Pulmonary artery endothelial cell (primary cell): ENCODE results near the gene ETFDH. TPM values are rescaled to one million over a fixed set of nuclear protein-coding genes. Genes with fewer than 3 reads are reported as not detected.
"Not testable (repeated sequence)": the region's sequence is repeated elsewhere in the genome, so short reads cannot be mapped to it uniquely, and the experiment has no call there.

Experiments
- DNase-seq: peaks from one replicate; pipeline ENCODE4 v3.0.0-alpha.2; 2011; ENCODE audit warnings: low read depth, low spot score
- total RNA-seq: library from RNA; depleted of rRNA; stranded (reverse); fragments of >200 nt; gene quantifications from 2 replicates; pipeline ENCODE4 v1.2.3, GENCODE V29; 2014

Gene ETFDH
- 15.9 and 20.3 TPM in 2 replicates for total RNA-seq

DNA sequence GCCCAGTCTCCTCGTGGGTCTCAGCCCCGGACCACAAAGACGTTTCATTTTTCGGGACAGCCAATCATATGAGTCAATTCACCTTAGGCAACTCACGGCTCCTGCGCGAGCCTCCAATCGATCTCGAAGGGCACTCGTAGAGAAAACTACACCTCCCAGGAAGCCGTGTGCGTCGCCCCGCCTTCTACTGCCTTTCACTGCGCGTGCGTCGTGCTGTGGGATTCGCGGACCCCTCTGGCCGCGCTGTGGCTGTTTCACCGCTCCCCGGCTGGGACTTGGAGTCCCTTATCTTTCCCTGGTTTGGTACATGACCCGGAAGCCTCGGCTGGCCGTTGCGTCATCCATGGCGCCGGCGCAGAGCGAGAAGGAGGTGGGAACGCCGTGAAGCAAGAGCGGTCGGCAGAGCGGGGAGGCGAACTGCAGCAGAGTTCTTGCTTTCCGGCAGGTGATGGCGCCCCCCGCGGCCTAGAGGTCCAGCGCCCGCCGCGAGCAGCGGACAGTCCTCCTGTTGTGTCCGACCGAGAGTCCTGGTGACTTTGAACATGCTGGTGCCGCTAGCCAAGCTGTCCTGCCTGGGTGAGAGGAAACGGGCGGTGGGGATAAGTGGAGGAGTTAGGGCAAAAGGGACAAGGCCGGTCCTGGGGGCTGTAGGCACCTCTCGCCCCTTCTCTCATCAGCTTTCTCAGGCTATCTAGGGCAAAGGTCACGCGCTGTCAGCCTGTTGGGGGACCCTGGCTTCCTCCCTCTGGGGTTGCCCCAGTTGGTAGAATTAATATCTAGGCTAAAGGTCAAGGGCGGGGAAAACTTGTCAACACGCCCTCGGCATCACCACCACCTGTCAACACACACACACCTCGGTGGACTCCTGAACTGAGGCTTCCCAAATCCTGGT lies at the start of gene ETFDH:
ETFDH (plus strand) TSS at position 382 of the 892 bp plus-strand sequence; CDS start at position 543, 161 bp downstream.
- DNase-seq = peak; percentile 97

DNA sequence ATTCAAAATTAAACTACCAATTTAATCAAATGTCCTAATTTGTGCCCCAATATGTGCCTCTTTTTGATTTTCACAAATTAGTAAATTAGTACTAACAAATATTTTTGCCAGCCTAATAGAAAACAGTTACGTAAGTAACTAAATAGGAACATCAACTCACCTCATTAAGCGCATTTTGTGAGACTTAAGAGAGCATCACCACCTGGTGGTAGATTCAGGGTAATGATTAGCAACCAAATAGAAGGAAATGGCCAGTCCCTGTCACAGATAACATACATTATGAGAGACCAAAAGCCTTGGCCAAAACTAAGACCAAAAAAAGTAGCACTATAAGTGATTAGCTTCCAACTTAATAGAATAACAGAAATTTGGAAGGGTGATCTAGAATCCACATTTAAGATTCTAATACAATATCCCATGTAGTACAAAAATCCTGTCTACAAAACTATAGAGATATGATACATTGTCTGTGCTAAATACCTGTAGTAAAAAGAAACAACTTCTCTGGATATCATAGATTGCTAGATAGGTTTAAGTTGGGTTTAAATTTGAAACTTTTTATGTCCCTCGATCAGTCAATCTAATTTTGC lies 47.1 kb upstream of the ETFDH start:
- peak; percentile 33 for DNase-seq

DNA sequence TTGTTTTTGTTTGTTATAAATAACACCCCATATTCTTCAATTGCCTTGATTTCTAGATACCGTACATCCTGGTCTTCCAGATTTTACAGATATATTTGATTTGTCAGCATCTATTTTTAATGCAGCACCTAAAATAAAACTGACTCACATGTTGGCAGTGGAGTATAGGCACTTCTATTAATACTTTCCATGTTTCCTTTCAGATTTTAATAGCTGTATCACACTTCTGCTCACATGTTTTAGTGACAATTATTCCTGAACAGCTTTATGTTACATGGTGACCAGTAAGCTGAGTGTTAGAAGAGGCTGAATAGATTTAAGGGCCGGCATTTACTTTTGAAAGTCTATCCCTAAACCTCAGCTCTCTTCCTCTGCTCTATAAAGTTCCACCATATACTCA lies 46.6 kb upstream of the ETFDH start:
- DNase-seq = no peak

GRCh38 chr4:158630893-158631292 lies 41.2 kb upstream of the ETFDH start:
- DNase-seq = no peak

DNA sequence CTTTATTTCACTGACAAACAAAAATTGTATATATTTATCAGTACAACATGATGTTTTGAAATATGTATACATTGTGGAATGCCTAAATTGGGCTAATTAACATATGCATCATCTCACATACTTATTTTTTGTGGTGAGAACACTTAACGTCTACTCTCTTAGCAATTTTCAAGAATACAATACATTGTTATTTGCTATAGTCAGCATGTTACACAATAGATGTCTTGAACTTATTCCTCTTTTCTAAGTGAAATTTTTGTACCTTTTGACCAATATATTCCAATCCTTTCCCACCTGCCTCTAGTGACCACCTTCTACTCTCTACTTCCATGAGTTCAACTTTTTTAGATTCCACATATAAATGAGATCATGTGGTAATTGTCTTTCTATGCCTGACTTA lies 35.5 kb upstream of the ETFDH start:
- no peak for DNase-seq

DNA sequence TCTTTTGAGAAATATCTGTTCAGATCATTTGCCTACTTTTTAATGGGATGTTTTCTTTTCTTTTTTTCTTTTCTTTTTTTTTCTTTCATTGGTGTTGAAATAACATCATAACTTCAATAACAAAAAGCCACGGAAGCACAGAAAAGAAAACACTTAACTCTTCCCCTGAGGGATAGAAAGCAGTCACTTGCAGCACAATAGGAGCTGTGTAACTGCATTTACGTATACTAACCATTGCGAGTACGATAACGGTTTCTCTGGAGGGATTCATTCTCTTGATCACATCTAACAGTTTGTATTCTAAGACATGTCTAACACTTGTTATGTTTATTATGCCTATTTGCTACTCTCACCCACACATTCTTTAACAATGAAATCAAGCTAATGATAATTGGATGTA lies 27.7 kb upstream of the ETFDH start:
- no peak for DNase-seq

DNA sequence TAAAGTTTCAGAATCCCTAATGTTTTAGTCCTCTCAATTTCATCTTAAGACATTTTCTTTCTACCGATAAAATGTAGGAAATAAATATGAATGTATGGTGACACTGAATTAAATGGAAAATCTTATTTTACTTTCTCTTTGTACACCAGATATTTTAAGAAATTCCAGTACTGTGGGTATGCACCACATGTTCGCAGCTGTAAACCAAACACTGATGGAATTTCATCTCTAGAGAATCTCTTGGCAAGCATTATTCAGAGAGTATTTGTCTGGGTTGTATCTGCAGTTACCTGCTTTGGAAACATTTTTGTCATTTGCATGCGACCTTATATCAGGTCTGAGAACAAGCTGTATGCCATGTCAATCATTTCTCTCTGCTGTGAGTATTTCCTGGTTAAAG lies 27.3 kb upstream of the ETFDH start:
- DNase-seq = no peak

DNA sequence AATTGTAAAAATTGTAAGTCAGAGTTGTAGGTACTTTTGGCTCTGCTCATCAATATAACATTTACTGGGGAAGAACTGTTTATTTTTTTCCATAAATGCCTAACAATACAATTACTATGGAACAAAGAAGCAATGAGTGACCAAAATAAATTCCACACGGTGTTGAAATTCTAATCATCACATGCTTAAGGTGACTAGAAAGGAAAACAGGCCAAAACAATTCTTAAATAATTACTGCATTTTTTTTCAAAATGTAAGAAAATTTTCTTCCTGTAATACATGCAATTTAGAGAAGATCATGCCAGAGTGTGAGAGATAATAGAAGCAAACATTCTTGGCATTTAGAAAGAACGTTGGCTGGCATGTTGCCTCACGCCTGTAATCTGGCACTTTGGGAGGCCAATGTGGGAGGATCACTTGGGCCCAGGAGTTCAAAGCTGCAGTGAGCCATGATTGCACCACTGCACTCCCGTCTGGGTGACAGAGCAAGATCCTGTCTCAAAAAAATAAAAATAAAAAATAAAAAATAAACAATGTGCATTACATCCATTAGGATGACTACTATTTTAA lies 22.9 kb upstream of the ETFDH start:
- DNase-seq = no peak

- no peak for DNase-seq
Observed at GRCh38 chr4:158652920-158653319, 19.2 kb upstream of the ETFDH start.

DNA sequence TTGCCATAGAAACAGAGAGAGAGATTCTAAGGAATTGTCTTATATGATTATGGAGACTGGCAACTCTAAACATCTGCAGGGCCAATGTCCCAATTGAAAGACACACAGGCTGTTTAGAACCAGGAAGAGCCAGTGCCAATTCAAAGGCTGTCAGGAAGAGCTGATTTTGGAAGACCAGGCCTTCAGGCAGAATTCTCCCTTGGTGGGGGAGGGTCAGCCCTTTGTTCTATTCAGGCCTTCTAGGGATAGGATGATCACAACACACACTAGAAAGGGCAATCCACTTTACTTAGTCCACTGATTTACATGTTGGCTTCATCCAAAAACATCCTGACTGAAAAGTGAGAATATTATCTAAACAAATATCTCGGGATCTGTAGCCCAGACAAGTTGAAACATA lies 15.7 kb upstream of the ETFDH start:
- DNase-seq = no peak

GRCh38 chr4:158657291-158657690 lies 14.8 kb upstream of the ETFDH start:
- no peak for DNase-seq

DNA sequence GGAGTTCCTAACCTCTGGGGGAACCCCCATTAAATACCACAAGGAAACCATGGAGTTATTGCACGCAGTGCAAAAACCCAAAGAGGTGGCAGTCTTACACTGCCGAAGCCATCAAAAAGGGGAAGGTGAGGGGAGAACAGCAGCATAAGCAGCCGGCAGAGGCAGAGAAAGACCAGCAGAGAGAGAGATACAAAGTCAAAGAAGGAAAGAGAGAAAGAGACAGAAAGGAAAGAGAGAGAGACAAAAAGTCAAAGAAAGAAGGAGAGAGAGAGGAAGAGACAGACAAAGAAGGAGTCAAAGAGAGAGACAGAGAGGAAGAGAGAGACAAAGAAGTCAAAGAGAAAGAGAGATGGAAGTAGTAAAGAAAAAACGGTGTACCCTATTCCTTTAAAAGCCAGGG lies 8.8 kb upstream of the ETFDH start:
- DNase-seq = not testable (repeated sequence)

- not testable (repeated sequence) for DNase-seq
Observed at GRCh38 chr4:158663707-158664625, 8.1 kb upstream of the ETFDH start.

GRCh38 chr4:158664806-158665205 lies 7.3 kb upstream of the ETFDH start:
- no peak for DNase-seq

GRCh38 chr4:158666892-158667291 lies 5.2 kb upstream of the ETFDH start:
- DNase-seq = no peak

DNA sequence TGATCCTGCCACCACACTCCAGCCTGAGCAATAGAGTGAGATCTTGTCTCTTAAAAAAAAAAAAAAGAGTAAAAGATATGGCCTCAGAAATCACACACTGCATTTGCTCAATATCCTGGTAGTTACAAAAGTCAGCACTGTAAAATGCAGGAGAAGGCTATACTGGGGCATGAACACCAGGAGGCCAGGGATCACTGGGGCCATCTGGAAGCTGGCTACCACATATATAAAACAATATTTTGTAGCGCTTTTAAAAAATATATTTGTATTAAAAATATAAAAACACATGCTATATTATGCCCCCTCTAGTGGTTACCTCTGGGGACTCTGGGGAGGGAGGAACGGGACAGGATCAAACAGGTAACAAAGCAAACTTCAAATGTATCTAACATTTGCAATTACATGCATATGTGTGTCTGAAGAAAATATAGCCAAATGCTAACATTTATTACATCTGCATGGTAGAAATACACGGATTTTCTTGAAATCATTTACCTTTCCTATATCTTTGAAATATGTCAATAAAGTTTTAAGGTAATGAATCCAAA lies 4.4 kb upstream of the ETFDH start:
- DNase-seq = no peak

- no peak for DNase-seq
Observed at GRCh38 chr4:158669310-158669709, 2.8 kb upstream of the ETFDH start.

DNA sequence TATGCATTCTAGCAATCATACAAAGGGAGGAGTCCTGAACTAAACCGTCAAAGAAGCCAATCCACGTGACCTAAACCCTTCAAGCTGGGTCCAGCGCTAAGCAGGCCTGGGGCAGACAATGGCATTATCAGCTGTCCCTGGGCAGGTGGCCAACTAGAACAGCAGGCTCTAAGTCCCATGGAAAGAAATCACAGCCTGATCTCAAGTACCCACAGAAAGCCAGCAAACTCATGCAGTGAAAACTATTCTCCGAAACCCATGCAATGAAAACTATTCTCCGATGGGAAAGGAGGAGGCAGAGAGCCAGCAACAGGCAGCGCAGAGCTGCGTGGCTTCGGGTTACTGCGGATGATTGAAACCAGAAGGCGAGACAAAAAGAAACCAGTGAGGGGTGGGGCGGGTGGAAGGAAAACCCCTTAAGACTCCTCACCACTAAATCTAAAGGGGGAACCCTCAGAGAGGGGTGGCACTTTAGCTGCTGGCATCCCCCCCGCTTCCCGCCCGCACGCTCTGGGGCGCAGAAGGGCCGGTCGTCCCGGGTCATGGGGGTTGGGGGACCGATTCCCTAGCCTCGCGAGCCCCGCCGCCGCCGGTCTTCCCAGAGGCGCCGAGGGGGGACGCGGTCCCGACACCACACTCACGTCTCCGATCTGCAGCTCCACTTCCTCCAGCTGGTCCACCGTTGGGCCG lies 976 bp upstream of the ETFDH start:
- peak; percentile 73 for DNase-seq

- no peak for DNase-seq
Observed at GRCh38 chr4:158671665-158671914, 506 bp upstream of the ETFDH start, which contains the start of gene C4orf46. TSS of gene C4orf46 (minus strand) at chr4:158671887. CDS start at chr4:158671801, 86 bp downstream.

DNA sequence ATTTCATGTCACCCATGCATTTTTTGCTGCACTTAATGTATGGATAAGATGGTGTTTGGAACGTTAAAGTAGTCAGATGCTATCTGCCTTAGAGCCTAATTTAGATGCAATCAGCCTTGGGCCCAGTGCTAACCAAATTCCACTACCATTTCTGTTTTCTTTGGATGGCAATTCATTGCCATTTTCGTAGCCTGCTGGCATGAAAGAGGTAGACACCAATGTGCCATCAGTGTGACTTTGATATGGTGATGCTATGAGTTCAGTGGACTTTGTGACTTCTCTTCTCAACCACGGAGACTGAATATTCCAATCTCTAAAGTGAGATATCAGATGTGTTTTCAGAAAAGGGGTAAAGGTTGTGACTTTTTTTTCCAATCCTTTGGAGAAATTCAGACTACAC lies 1.5 kb downstream of the ETFDH start:
- DNase-seq = no peak

DNA sequence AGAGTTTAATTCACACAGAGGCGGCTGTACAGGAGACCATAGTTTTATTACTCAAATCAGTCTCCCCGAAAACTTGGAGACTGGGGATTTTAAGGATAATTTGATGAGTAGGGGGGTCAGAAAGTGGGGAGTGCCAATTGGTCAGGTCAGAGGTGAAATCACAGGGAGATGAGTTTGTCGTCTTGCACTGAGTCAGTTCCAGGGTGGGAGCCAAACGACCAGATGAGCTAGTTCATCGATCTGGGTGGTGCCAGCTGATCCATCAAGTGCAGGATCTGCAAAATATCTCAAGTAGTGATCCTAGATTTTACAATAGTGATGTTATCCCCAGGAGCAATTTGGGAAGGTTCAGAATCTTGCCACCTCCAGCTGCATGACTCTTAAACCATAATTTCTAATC lies 4.0 kb downstream of the ETFDH start:
- no peak for DNase-seq
